ENCODE results near the gene PARVB.

DNA sequence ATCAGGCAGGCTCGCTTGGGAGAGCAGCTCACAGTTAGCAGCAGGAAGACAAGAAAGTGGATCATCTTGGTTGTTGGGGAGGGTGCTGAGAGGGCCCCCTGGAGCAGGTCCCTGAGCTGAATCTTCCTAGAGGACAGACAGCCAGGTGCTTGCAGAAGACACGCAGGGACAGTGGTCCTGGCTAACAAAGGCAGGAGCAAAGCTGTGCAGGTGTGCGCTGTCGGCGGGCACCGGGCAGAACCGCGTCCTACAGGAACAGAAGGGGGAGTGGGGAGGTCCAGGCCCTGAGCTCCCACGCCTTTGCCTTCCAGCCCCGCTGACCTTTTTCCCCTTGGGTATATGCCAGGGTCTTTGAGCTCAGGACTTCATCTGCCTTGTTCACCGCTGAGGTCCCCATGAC lies 30.1 kb upstream of the PARVB start:
- TF ChIP-seq, protein P1, sequence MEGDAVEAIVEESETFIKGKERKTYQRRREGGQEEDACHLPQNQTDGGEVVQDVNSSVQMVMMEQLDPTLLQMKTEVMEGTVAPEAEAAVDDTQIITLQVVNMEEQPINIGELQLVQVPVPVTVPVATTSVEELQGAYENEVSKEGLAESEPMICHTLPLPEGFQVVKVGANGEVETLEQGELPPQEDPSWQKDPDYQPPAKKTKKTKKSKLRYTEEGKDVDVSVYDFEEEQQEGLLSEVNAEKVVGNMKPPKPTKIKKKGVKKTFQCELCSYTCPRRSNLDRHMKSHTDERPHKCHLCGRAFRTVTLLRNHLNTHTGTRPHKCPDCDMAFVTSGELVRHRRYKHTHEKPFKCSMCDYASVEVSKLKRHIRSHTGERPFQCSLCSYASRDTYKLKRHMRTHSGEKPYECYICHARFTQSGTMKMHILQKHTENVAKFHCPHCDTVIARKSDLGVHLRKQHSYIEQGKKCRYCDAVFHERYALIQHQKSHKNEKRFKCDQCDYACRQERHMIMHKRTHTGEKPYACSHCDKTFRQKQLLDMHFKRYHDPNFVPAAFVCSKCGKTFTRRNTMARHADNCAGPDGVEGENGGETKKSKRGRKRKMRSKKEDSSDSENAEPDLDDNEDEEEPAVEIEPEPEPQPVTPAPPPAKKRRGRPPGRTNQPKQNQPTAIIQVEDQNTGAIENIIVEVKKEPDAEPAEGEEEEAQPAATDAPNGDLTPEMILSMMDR (conservative IDR thresholded peaks at IDR 0.05) = no peak
- TF ChIP-seq EZH2 (IDR thresholded peaks at IDR 0.05; ENCODE audit: low read depth) = no peak
